Testis (tissue), 3 donors: Measurements from ENCODE around the gene BIN1. TPM values are rescaled to one million over a fixed set of nuclear protein-coding genes. Genes with fewer than 3 reads are reported as not detected.

Experiments
- DNase-seq: peaks from one replicate; pipeline ENCODE4 v3.0.0-alpha.2; 2019
- H3K27ac ChIP-seq, 2 donors: fragments of 200-600 bp; sonication (generic); one replicate each; pipeline ENCODE4 v1.5.1; 2019
- H3K27me3 ChIP-seq: fragments of 200-600 bp; sonication (generic); one replicate; pipeline ENCODE4 v1.5.1; 2019
- H3K36me3 ChIP-seq: fragments of 200-600 bp; sonication (generic); one replicate; pipeline ENCODE4 v1.5.1; 2017; ENCODE audit warnings: low read depth; ENCODE audit errors: missing control alignments
- H3K4me1 ChIP-seq: fragments of 200-600 bp; sonication (generic); one replicate; pipeline ENCODE4 v1.5.1; 2019
- H3K4me3 ChIP-seq, 2 donors: fragments of 200-600 bp; sonication (generic); one replicate each; pipeline ENCODE4 v1.5.1; 2017 to 2019
- H3K9me3 ChIP-seq: fragments of 200-600 bp; sonication (generic); one replicate; pipeline ENCODE4 v1.5.1; 2017
- CTCF ChIP-seq, 3 experiments: fragments of 450-650 bp in 2 of 3; fragments of 200-600 bp in 1 of 3; sonication (generic) in 1 of 3; IDR thresholded peaks; one replicate each; pipeline ENCODE4 v1.5.1; 2016 to 2019; ENCODE audit warnings: antibody characterized with exemption in 3 of 3, mild to moderate bottlenecking in 2 of 3, moderate library complexity in 1 of 3
- POLR2A ChIP-seq: fragments of 450-650 bp; IDR thresholded peaks from one replicate; pipeline ENCODE4 v1.6.1; 2017; ENCODE audit warnings: antibody characterized with exemption, mild to moderate bottlenecking, moderate library complexity
- WGBS, 2 donors: methylation state at CpG; one replicate each; pipeline ENCODE4 v1.1.5; 2018; 5-methylcytosine and 5-hydroxymethylcytosine counted together
- intact Hi-C: fragments of 100-400 bp; cut with DNase I; formaldehyde crosslinking; loops from one replicate; pipeline ENCODE4 v1.15.1; 2023; ENCODE audit warnings: low total_unique reads
- polyA plus RNA-seq: library from polyadenylated mRNA; stranded (reverse); fragments of 350-450 nt; fragmentation: Illumina TruSeq; extraction: RNeasy Lipid Tissue Mini Kit (QIAGEN cat#74804); gene quantifications from one replicate; pipeline ENCODE4 v1.2.3, GENCODE V29; 2014; ENCODE audit warnings: low read depth, low replicate concordance; ENCODE audit not compliant: insufficient read depth
- total RNA-seq, 2 donors: library from RNA; depleted of rRNA; stranded (reverse); fragments of >200 nt; gene quantifications; one replicate each; pipeline ENCODE4 v1.2.3, GENCODE V29; 2016

Gene BIN1
- total and polyA plus RNA-seq, 3 donors from 2014 or later = 25.0 to 38.8 (median 28.7) TPM

- no peak overlapping the region for H3K27ac ChIP-seq
- TF ChIP-seq CTCF (IDR thresholded peaks at IDR 0.05) (no peak), POLR2A (no peak)
- no peaks in the 10 kb centered on the region for H3K27me3 ChIP-seq
- no peaks in the 10 kb centered on the region for H3K9me3 ChIP-seq
- peaks cover 16% of the 10 kb centered on the region for H3K4me1 ChIP-seq
- no peak overlapping the region for H3K4me3 ChIP-seq
- 88 to 98% methylated on average over 5 of the region's 5 CpGs for WGBS, 2 donors
- H3K36me3 ChIP-seq = no peaks in the 10 kb centered on the region
- DNase-seq = no peak
- intact Hi-C loops = no loop called here
These were observed 41.0 kb downstream of the BIN1 start for GRCh38 chr2:127065940-127066318.

- TF ChIP-seq CTCF (IDR thresholded peaks at IDR 0.05) (no peak), POLR2A (no peak)
- Histone ChIP-seq H3K36me3 (no peaks in the 10 kb centered on the region), H3K4me1 (peaks cover 16% of the 10 kb centered on the region), H3K4me3 (no peak overlapping the region), H3K27me3 (no peaks in the 10 kb centered on the region), H3K9me3 (no peaks in the 10 kb centered on the region), H3K27ac (peak overlapping the region; percentile 34 to 61)
- no peak for DNase-seq
- 86 to 92% methylated on average over 4 to 13 of the region's 13 CpGs for WGBS, 2 donors
- intact Hi-C loops = no loop called here
These were observed 41.5 kb downstream of the BIN1 start for GRCh38 chr2:127065299-127065939.

- TF ChIP-seq CTCF (IDR thresholded peaks at IDR 0.05) = no peak
- TF ChIP-seq POLR2A = no peak
- Histone ChIP-seq H3K9me3 (no peaks in the 10 kb centered on the region), H3K27ac (peak overlapping the region; percentile 34 to 61), H3K4me1 (peaks cover 16% of the 10 kb centered on the region), H3K4me3 (no peak overlapping the region), H3K27me3 (no peaks in the 10 kb centered on the region), H3K36me3 (no peaks in the 10 kb centered on the region)
- intact Hi-C loops = no loop called here
- peak; percentile 81 for DNase-seq
- WGBS, 2 donors = 60 to 65% methylated on average over 5 to 14 of the region's 17 CpGs
These were observed 42.2 kb downstream of the BIN1 start for GRCh38 chr2:127064642-127065250.

GRCh38 chr2:127063701-127064590, 43.0 kb downstream of the BIN1 start:
- 91 to 98% methylated on average over 9 to 28 of the region's 28 CpGs for WGBS, 2 donors
- Histone ChIP-seq H3K4me1 (peaks cover 16% of the 10 kb centered on the region), H3K36me3 (no peaks in the 10 kb centered on the region), H3K4me3 (no peak overlapping the region), H3K27ac (peak overlapping the region in 1 of 2 donors; percentile 61), H3K9me3 (no peaks in the 10 kb centered on the region), H3K27me3 (no peaks in the 10 kb centered on the region)
- TF ChIP-seq POLR2A (no peak), CTCF (IDR thresholded peaks at IDR 0.05) (no peak)
- no peak for DNase-seq
- intact Hi-C loops = no loop called here
